ENCODE measurements around the gene DPH7.
A peak's percentile ranks its signal among the peaks of the same experiment; 100 is the strongest.

DNA sequence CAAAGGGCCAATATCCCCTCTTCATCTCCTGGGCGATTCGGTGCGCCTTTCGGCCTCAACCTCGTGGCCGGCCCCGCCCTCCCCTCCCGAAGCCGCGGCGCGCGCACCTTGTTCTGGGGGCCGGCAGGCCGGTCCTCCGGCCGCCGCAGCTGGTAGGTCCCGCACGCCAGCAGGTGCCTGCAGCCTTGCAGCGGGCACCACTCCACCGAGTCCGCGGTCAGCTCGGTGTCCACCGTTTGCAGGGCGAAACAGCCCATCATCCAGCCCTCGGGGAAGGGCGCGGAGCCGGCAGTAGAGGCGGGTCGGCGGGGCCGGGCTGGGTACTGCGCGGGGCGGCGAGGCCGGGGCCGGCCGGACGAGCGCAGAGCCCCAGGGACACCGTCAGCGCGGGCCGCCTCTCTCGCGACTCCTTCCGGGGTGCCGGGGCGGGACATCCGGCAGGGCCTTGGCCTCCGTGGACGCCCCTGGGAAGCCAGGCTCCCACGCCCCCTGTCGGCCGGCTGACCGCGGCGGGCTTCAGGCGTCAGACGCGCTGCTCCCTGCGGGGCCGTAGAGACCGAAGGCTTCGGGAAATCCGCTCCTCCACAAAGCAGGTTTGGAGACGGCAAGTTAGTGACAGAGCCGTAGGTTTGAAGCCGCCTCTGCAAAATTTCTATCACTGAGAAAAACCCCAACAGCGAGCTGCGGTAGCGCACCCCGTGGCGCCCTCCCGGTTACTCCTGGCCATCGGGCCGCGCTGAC is at the start of gene DPH7:
- TF ChIP-seq EP300 (IDR thresholded peaks at IDR 0.05) (no peak), POLR2A (IDR thresholded peaks at IDR 0.05; ENCODE audit: low read length) (peak; percentile 78), MYC (IDR thresholded peaks at IDR 0.05; ENCODE audit: borderline replicate concordance, low read length) (peak; percentile 79; the same call in 1 of the 2 replicates), POLR2AphosphoS2 (conservative IDR thresholded peaks at IDR 0.05; ENCODE audit: low read length) (no peak), RAD21 (conservative IDR thresholded peaks at IDR 0.05 in 1 of 2, IDR thresholded peaks at IDR 0.05 in 1 of 2) (peak; percentile 14 to 36; a peak in 3 of 5 replicates)
- TF ChIP-seq, protein P1, sequence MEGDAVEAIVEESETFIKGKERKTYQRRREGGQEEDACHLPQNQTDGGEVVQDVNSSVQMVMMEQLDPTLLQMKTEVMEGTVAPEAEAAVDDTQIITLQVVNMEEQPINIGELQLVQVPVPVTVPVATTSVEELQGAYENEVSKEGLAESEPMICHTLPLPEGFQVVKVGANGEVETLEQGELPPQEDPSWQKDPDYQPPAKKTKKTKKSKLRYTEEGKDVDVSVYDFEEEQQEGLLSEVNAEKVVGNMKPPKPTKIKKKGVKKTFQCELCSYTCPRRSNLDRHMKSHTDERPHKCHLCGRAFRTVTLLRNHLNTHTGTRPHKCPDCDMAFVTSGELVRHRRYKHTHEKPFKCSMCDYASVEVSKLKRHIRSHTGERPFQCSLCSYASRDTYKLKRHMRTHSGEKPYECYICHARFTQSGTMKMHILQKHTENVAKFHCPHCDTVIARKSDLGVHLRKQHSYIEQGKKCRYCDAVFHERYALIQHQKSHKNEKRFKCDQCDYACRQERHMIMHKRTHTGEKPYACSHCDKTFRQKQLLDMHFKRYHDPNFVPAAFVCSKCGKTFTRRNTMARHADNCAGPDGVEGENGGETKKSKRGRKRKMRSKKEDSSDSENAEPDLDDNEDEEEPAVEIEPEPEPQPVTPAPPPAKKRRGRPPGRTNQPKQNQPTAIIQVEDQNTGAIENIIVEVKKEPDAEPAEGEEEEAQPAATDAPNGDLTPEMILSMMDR (IDR thresholded peaks at IDR 0.05), result peak; percentile 85

All from A549 (cell line).